K562 (cell line): Measurements from ENCODE around the gene CTNNB1. TPM values are rescaled to one million over a fixed set of nuclear protein-coding genes. Genes with fewer than 3 reads are reported as not detected.

Experiments used
- ARID1B ChIP-seq: fragments of 450-650 bp; IDR thresholded peaks from 2 replicates; pipeline ENCODE4 v1.6.1; 2016; ENCODE audit warnings: antibody characterized with exemption, mild to moderate bottlenecking, inconsistent platforms
- ARID2 ChIP-seq: fragments of 450-650 bp; IDR thresholded peaks from 2 replicates; pipeline ENCODE4 v1.6.1; 2017; ENCODE audit warnings: antibody characterized with exemption, mild to moderate bottlenecking
- E2F6 ChIP-seq, 2 experiments: IDR thresholded peaks; 2 replicates each; pipeline ENCODE4 v1.6.1; 2011; ENCODE audit warnings: borderline replicate concordance in 1 of 2, control low read depth in 1 of 2, low read depth in 1 of 2, low read length in 1 of 2, mild to moderate bottlenecking in 1 of 2, mixed read lengths in 1 of 2, moderate library complexity in 1 of 2; ENCODE audit not compliant: insufficient read depth in 1 of 2, insufficient read length in 1 of 2, poor library complexity in 1 of 2, severe bottlenecking in 1 of 2; ENCODE audit errors: extremely low read depth in 1 of 2
- ELF4 ChIP-seq: fragments of 450-650 bp; formaldehyde crosslinking; IDR thresholded peaks from 2 replicates; pipeline ENCODE4 v1.4.0; 2022; ENCODE audit warnings: missing genetic modification characterization
- HMGN3 ChIP-seq: IDR thresholded peaks from 2 replicates; pipeline ENCODE4 v1.6.1; 2011; ENCODE audit warnings: borderline replicate concordance, low read depth, mild to moderate bottlenecking, mixed read lengths, low read length; ENCODE audit not compliant: insufficient read length; ENCODE audit errors: extremely low read depth
- IRF1 ChIP-seq: sonication (generic); formaldehyde crosslinking; IDR thresholded peaks from 2 replicates; pipeline ENCODE4 v1.8.0; 2022; ENCODE audit warnings: missing genetic modification reagents, mild to moderate bottlenecking, borderline replicate concordance
- IRF9 ChIP-seq: fragments of 450-650 bp; IDR thresholded peaks from 2 replicates; pipeline ENCODE4 v1.6.1; 2016; ENCODE audit warnings: missing biosample characterization, missing genetic modification characterization
- MIER1 ChIP-seq: fragments of 450-650 bp; IDR thresholded peaks from 2 replicates; pipeline ENCODE4 v1.6.1; 2016; ENCODE audit warnings: antibody characterized with exemption, mild to moderate bottlenecking, low read depth
- TFAP4 ChIP-seq: sonication (generic); formaldehyde crosslinking; IDR thresholded peaks from 2 replicates; pipeline ENCODE4 v1.8.0; 2022; ENCODE audit warnings: missing genetic modification reagents, mild to moderate bottlenecking, moderate library complexity, borderline replicate concordance
- USF2 ChIP-seq: sonication (generic); formaldehyde crosslinking; IDR thresholded peaks from 2 replicates; pipeline ENCODE4 v1.5.0; 2020; ENCODE audit warnings: missing genetic modification reagents
- ZNF239 ChIP-seq: fragments of 250-450 bp; sonication (Bioruptor Pico); IDR thresholded peaks from 2 replicates; pipeline ENCODE4 v1.4.0; 2020; ENCODE audit warnings: mild to moderate bottlenecking
- ZNF280B ChIP-seq: fragments of 250-450 bp; sonication (Bioruptor Pico); IDR thresholded peaks from 2 replicates; pipeline ENCODE4 v1.5.1; 2021; ENCODE audit warnings: mild to moderate bottlenecking
- ZNF639 ChIP-seq, 2 experiments: fragments of 200-800 bp in 1 of 2; sonication (Bioruptor generic) in 1 of 2; sonication (generic) in 1 of 2; formaldehyde crosslinking in 1 of 2; IDR thresholded peaks in 1 of 2; conservative IDR thresholded peaks in 1 of 2; 2 replicates each; pipeline versions ENCODE4 v1.5.0 to v1.6.1; 2016 to 2020; ENCODE audit warnings: missing compliant biosample characterization in 1 of 2, missing genetic modification characterization in 1 of 2, missing genetic modification reagents in 1 of 2
- polyA plus RNA-seq, 8 experiments: library from polyadenylated mRNA; depleted of rRNA in 4 of 8; stranded (reverse) in 5 of 8; unstranded in 3 of 8; fragments of >200 nt; fragmentation: Nextera tagmentation in 2 of 8; fragmentation: Illumina TruSeq in 1 of 8; extraction: Ambion mirVana in 2 of 8; extraction: Trizol in 1 of 8; gene quantifications; 2 replicates each; pipeline versions ENCODE4 v1.2.1 to v1.2.3, GENCODE V29; 2011 to 2014; ENCODE audit warnings: inconsistent platforms in 1 of 8, missing spikeins in 1 of 8
- total RNA-seq, 7 experiments: library from RNA; depleted of rRNA in 6 of 7; stranded (reverse); fragments of >200 nt in 6 of 7; fragmentation: Illumina TruSeq in 2 of 7; extraction: Trizol in 2 of 7; gene quantifications; 2 replicates each; pipeline versions ENCODE4 v1.2.1 to v1.2.3, GENCODE V29; 2011 to 2021; ENCODE audit warnings: low replicate concordance in 1 of 7

CTNNB1 gene
- total and polyA plus RNA-seq, 9 of the 15 experiments (the other 6 are each of a cell fraction or from before 2014, with no cell fraction given): 44.3 to 193 (median 154) TPM

- TF ChIP-seq IRF9: no peak
- peak; percentile 97 for TF ChIP-seq HMGN3
- TF ChIP-seq ZNF639 (CRISPR knock-in tag; conservative IDR thresholded peaks at IDR 0.05 in 1 of 2, IDR thresholded peaks at IDR 0.05 in 1 of 2): peak in 1 of 2 experiments; percentile 88; a peak in 2 of 4 replicates
- peak; percentile 33; the same call in 1 of the 2 replicates for TF ChIP-seq ZNF239 (CRISPR knock-in tag)
- TF ChIP-seq E2F6 (IDR thresholded peaks at IDR 0.05; ENCODE audit: borderline replicate concordance in 1 of 2, extremely low read depth in 1 of 2, insufficient read depth in 1 of 2, insufficient read length in 1 of 2, low read depth in 1 of 2, low read length in 1 of 2, poor library complexity in 1 of 2, severe bottlenecking in 1 of 2): peak; percentile 57 to 64
- no peak for TF ChIP-seq ARID2
- peak; percentile 11; the same call in 1 of the 2 replicates for TF ChIP-seq USF2 (CRISPR knock-in tag)
- peak; percentile 59; the same call in 1 of the 2 replicates for TF ChIP-seq ARID1B
- TF ChIP-seq ZNF280B (CRISPR knock-in tag): no peak
- peak; percentile 66; the same call in 1 of the 2 replicates for TF ChIP-seq TFAP4 (CRISPR knock-in tag)
- no peak for TF ChIP-seq MIER1
- peak; percentile 57; the same call in 1 of the 2 replicates for TF ChIP-seq ELF4
- peak; percentile 69; the same call in 1 of the 2 replicates for TF ChIP-seq IRF1 (CRISPR knock-in tag)
Observed at GRCh38 chr3:41198950-41199865, at the start of gene CTNNB1 (continued).
